Neural crest cell (in vitro differentiated cells): ENCODE results near the gene NSUN2. TPM values are rescaled to one million over a fixed set of nuclear protein-coding genes. Genes with fewer than 3 reads are reported as not detected.

ENCODE experiments used
- DNase-seq: peaks from one replicate; pipeline ENCODE4 v3.0.0; 2021; ENCODE audit warnings: low read depth, mixed read lengths, low spot score
- H3K27ac Mint-ChIP-seq: one replicate; pipeline ENCODE4 v1.8.0; 2021; ENCODE audit warnings: mild to moderate bottlenecking, mixed read lengths; ENCODE audit not compliant: unreplicated experiment
- H3K27me3 Mint-ChIP-seq: 2 replicates; pipeline ENCODE4 v1.8.0; 2021; ENCODE audit warnings: low read depth, mild to moderate bottlenecking, mixed read lengths
- H3K36me3 Mint-ChIP-seq: 2 replicates; pipeline ENCODE4 v1.8.0; 2021; ENCODE audit warnings: low read depth, mild to moderate bottlenecking, mixed read lengths
- H3K4me1 Mint-ChIP-seq: 2 replicates; pipeline ENCODE4 v1.8.0; 2021; ENCODE audit warnings: mixed read lengths
- H3K4me3 Mint-ChIP-seq: one replicate; pipeline ENCODE4 v1.8.0; 2021; ENCODE audit warnings: mild to moderate bottlenecking, mixed read lengths
- H3K9me3 Mint-ChIP-seq: 2 replicates; pipeline ENCODE4 v1.8.0; 2021; ENCODE audit warnings: mixed read lengths
- total RNA-seq: library from RNA; stranded (reverse); gene quantifications from 2 replicates; pipeline ENCODE4 v1.2.1, GENCODE V29; 2021
- TF ChIP-seq, protein P1 (sequence below): fragments of 200-600 bp; sonication (generic); conservative IDR thresholded peaks from 2 replicates; pipeline ENCODE4 v1.5.0; 2021; ENCODE audit warnings: antibody characterized with exemption, mild to moderate bottlenecking

The NSUN2 gene
- total RNA-seq, 1 donor from 2014 or later: 76.9 TPM

DNA sequence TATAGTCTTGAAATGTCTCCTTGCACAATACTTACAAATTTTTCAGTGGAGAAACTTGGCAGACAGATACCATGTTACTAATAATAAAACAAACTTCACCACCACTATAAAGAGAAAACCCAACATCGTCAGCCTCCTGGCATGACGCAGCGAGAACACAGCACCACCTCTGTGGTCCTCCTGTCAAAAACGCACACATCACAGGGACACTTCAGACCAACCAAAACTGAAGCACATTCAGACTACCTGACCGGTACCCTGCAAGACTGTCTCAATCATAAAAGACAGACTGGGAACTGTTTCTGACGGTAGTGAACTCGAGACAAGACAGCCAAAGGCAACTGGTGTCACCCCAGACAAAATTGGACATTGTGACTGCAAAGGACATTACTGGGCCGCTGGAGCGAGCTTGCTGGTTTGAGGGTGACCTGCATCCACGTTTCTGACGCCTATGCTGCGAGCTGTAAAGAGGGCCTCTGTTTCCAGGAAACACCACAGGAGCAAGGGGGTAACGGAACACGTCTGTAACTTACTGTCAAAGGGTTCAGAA, 34.4 kb downstream of the NSUN2 start:
- H3K27ac Mint-ChIP-seq: no peak overlapping the region
- DNase-seq: no peak
- H3K9me3 Mint-ChIP-seq: no peaks in the 10 kb centered on the region
- TF ChIP-seq, protein P1, sequence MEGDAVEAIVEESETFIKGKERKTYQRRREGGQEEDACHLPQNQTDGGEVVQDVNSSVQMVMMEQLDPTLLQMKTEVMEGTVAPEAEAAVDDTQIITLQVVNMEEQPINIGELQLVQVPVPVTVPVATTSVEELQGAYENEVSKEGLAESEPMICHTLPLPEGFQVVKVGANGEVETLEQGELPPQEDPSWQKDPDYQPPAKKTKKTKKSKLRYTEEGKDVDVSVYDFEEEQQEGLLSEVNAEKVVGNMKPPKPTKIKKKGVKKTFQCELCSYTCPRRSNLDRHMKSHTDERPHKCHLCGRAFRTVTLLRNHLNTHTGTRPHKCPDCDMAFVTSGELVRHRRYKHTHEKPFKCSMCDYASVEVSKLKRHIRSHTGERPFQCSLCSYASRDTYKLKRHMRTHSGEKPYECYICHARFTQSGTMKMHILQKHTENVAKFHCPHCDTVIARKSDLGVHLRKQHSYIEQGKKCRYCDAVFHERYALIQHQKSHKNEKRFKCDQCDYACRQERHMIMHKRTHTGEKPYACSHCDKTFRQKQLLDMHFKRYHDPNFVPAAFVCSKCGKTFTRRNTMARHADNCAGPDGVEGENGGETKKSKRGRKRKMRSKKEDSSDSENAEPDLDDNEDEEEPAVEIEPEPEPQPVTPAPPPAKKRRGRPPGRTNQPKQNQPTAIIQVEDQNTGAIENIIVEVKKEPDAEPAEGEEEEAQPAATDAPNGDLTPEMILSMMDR: no peak
- H3K27me3 Mint-ChIP-seq: no peaks in the 10 kb centered on the region
- peaks cover 32% of the 10 kb centered on the region for H3K36me3 Mint-ChIP-seq
- H3K4me3 Mint-ChIP-seq: no peak overlapping the region
- H3K4me1 Mint-ChIP-seq: no peaks in the 10 kb centered on the region

DNA sequence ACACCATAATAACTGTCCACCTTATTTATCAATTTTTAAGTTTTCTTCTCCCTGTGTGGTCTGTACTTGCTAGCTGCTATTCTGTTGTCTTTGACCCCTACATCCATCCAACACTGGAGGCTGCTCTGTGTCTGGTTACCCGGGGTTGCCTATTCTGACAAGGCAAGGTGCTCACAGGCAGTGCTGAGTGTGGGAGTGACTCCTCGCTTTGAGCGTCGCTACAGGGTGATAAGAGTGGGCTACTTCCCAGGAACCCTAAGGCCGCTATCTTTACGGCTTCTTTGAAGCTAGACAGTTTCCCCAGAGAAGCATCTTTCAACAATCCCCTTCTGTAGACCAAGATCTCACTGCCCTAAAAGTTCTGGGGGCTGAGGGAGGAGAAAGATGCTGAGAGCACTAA, 35.3 kb downstream of the NSUN2 start:
- no peaks in the 10 kb centered on the region for H3K9me3 Mint-ChIP-seq
- no peak for DNase-seq
- no peaks in the 10 kb centered on the region for H3K4me1 Mint-ChIP-seq
- no peak overlapping the region for H3K27ac Mint-ChIP-seq
- TF ChIP-seq, protein P1: no peak
- no peaks in the 10 kb centered on the region for H3K27me3 Mint-ChIP-seq
- peaks cover 32% of the 10 kb centered on the region for H3K36me3 Mint-ChIP-seq
- no peak overlapping the region for H3K4me3 Mint-ChIP-seq

DNA sequence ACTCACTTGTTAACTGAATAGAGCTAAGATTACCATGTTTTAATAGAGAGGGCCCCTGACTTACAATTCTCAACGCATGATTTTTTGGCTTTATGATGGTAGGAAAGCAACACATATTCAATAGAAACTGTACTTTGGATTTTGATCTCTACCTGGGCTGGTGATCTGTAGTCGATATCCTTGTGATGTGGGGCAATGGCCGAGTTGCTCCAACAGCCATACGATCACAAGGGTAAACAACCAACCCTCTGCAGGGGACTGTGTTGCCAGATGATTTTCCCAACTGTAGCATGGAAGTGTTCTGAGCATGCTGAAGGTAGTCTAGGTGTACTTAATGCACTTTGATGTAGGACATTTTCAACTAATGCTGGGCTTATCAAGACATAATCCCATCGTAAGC, 36.5 kb downstream of the NSUN2 start:
- Mint-ChIP-seq H3K4me3 (no peak overlapping the region), H3K9me3 (no peaks in the 10 kb centered on the region), H3K27ac (no peak overlapping the region), H3K27me3 (no peaks in the 10 kb centered on the region), H3K36me3 (peaks cover 26% of the 10 kb centered on the region), H3K4me1 (no peaks in the 10 kb centered on the region)
- DNase-seq: no peak
- TF ChIP-seq, protein P1: no peak

DNA sequence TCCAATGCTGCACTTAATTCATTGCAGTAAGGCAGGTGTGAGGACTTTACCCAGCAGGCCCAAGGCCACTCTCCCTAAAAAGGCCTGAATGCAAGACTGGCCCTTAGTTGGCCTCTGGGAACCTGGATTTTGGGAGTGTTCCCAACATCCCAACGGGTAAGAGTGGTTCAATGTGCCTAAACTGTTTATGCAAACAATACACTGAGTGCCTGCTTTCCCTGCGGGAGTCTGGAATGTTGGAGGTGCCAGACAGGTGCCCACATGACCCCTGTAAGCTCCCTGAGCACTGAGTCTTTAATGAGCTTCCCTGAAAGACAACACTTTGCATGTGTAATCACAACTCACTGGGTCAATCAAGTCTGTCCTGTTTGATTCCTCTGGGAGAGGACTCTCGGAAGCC, 37.4 kb downstream of the NSUN2 start:
- no peak overlapping the region for H3K4me3 Mint-ChIP-seq
- no peaks in the 10 kb centered on the region for H3K27me3 Mint-ChIP-seq
- DNase-seq: no peak
- no peaks in the 10 kb centered on the region for H3K4me1 Mint-ChIP-seq
- H3K9me3 Mint-ChIP-seq: no peaks in the 10 kb centered on the region
- H3K27ac Mint-ChIP-seq: no peak overlapping the region
- H3K36me3 Mint-ChIP-seq: peaks cover 23% of the 10 kb centered on the region
- TF ChIP-seq, protein P1: no peak

DNA sequence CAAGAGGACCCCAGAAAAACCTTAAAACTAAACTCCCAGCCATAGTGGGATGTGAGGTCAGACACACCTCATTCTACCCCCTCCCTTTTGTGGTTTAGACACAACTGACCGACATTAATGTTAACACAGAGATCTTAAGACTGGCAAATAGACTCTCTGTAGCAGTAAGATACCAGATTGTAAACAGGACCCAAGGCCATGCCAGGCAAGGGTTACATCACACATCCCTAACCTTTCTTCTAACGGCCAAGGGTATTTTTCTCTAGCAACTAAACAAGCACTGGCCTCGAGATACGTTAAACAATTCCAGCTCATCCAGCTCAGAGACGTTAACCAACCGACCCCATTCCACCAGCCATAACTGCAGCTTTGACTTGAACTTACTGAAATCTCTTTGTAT, 38.8 kb downstream of the NSUN2 start:
- Mint-ChIP-seq H3K27ac (no peak overlapping the region), H3K4me1 (no peaks in the 10 kb centered on the region), H3K4me3 (no peak overlapping the region), H3K36me3 (peaks cover 26% of the 10 kb centered on the region), H3K27me3 (no peaks in the 10 kb centered on the region), H3K9me3 (no peaks in the 10 kb centered on the region)
- TF ChIP-seq, protein P1: no peak
- DNase-seq: no peak
